Left renal pelvis (tissue), 4 donors: ENCODE measurements around the gene PHACTR1. TPM values are rescaled to one million over a fixed set of nuclear protein-coding genes. Genes with fewer than 3 reads are reported as not detected.
A peak's percentile ranks its signal among the peaks of the same experiment; 100 is the strongest.
"Not testable (repeated sequence)": the region's sequence is repeated elsewhere in the genome, so short reads cannot be mapped to it uniquely, and the experiment has no call there.

ENCODE experiments used
- DNase-seq, 4 donors: peaks; one replicate each; pipeline ENCODE4 v3.0.0-alpha.2; 2013; ENCODE audit warnings: low read depth in 4 of 4, low spot score in 3 of 4
- polyA plus RNA-seq, 4 donors: library from polyadenylated mRNA; unstranded; fragments of 120-200 nt; gene quantifications; one replicate each; pipeline ENCODE4 v1.2.1, GENCODE V29; 2013; ENCODE audit not compliant: insufficient read length in 4 of 4

PHACTR1 gene
- polyA plus RNA-seq, 4 donors = 2.4 to 19.1 (median 16.0) TPM

GRCh38 chr6:12941422-12941821 is 224.9 kb downstream of the PHACTR1 start:
- DNase-seq = no peak

- no peak for DNase-seq
Measured at GRCh38 chr6:12943549-12943948, 227.0 kb downstream of the PHACTR1 start.

- DNase-seq = no peak
Measured at GRCh38 chr6:12944001-12944400, 227.4 kb downstream of the PHACTR1 start.

GRCh38 chr6:12944528-12944927 is 228.0 kb downstream of the PHACTR1 start:
- not testable (repeated sequence) for DNase-seq

- no peak for DNase-seq
Measured at GRCh38 chr6:12947151-12947871, 230.7 kb downstream of the PHACTR1 start.

GRCh38 chr6:12947967-12948366 is 231.4 kb downstream of the PHACTR1 start:
- DNase-seq = no peak

- no peak for DNase-seq
Measured at GRCh38 chr6:12950976-12951375, 234.4 kb downstream of the PHACTR1 start.

GRCh38 chr6:12951415-12951814 is 234.8 kb downstream of the PHACTR1 start:
- DNase-seq = no peak

GRCh38 chr6:12952318-12952717 is 235.8 kb downstream of the PHACTR1 start:
- DNase-seq = no peak

GRCh38 chr6:12955956-12956355 is 239.4 kb downstream of the PHACTR1 start:
- no peak for DNase-seq

- DNase-seq = no peak
Measured at GRCh38 chr6:12956991-12957320, 240.4 kb downstream of the PHACTR1 start.

GRCh38 chr6:12957321-12958051 is 240.9 kb downstream of the PHACTR1 start:
- DNase-seq = peak in 3 of 4 donors; percentile 31 to 41 (median 37)

GRCh38 chr6:12958052-12958706 is 241.6 kb downstream of the PHACTR1 start:
- DNase-seq = no peak

GRCh38 chr6:12961761-12962160 is 245.2 kb downstream of the PHACTR1 start:
- DNase-seq = no peak

- no peak for DNase-seq
Measured at GRCh38 chr6:12962529-12962928, 246.0 kb downstream of the PHACTR1 start.

GRCh38 chr6:12962987-12963386 is 246.4 kb downstream of the PHACTR1 start:
- DNase-seq = no peak

GRCh38 chr6:12963567-12963966 is 247.0 kb downstream of the PHACTR1 start:
- no peak for DNase-seq

- no peak for DNase-seq
Measured at GRCh38 chr6:12967686-12968085, 251.1 kb downstream of the PHACTR1 start.

- DNase-seq = no peak
Measured at GRCh38 chr6:12968290-12968689, 251.7 kb downstream of the PHACTR1 start.

GRCh38 chr6:12968839-12969558 is 252.4 kb downstream of the PHACTR1 start:
- DNase-seq = no peak

- no peak for DNase-seq
Measured at GRCh38 chr6:12969966-12970365, 253.4 kb downstream of the PHACTR1 start.
